ENCODE data around the gene NOL4L.

The NOL4L gene

DNA sequence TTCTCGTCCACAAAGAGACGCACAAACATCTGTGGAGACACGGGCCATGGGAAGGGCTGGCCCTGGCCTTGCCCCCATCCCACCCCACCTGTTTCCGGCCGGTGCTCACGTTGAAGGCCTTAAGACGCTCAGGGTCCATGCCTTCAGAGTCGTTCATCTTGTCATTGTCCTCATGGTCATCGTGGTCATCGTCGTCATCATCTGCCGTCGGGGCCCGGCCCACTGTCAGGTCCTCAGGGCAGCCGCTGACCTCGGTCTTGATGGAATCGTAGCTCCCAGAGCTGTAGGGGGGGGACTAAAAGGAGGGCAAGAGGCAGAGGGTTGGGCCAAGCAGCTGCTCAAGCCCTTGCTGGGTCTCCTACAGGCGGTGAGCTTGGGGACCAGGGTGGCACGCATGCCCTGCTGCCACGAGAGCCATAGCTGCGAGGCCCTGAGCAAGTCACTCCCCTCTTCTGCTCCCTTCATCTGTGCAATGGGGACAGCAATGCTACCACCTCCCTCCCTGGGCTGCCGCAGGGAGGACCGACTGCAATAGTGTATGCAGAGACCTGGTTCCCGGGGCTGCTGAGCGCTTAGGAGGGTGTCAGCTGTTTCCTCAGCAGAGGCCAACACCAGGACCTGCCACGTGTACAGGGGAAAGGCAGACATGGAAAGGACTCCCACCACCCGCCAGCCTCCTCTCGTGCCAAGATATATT, 131.5 kb downstream of the NOL4L start:
- no peak for DNase-seq

DNA sequence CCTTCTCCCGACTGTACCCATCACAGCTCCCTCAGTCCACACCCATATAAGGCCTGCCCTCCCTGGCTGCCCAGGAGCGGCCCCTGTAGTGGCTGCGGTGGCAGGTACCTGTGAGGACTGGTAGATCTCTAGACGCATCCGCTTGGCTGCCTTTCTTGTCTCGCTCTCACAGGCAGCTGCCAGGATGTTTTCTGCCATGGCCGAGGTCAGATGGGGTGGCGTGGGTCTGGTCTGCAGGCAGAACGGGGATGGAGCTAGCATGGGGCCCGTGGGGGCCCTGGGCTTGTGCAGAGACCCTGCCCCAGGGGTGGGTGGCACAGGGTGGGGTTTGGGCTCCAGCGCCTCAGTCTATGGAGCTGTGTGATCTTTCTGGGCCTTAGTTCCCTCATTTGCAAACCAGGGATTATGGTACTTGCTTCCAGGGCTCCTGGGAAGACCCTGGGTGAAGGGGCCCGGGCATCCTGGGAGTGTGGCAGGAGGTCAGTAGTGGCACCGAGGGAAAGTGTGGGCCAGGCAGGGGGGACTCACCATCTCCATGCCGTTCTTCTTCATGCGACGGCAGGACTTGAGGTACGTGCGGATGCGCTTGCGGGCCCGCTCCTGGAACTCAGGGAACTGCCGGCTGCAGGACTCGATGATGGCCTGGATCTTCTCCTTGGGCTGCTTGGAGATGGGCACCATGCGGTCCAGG, 132.2 kb downstream of the NOL4L start:
- DNase-seq = no peak

DNA sequence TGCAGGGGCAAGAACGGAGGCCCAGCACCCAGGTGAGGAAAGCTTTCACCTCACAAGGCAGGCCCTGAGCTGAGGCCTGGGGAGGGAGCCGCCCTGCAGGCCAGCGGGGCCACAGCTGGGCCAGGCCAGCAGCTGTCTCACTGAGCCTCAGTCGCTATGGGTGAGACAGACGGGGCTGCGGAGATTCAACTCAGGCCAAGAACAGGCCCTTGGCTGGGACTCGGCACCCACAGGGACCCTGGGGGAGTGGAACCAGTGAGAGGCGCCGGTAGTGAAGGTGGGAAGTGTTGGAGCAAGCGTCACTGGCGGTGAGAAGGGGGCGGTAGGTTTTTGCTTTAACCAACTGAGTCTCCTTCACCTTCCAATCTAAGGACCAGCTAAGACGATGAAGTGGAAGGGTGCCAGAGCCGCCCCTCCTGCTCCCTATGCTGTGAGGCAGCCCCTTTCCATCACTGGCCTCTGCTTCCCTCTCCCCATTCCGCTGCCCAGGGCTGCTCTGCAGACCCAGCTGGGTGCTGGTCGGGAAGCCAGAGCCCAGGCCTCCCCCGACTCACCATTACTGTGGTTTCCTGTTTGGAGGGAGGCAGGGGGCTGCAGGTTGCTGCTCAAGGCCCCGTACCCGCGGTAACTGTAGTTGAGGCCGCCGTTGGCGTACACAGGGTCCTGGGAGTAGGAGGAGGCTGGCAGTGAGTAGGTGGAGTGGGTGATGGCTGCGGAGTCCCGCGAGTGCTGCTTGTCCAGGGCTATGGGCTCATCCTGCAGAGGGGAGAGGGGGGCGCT, 133.3 kb downstream of the NOL4L start:
- no peak for DNase-seq

DNA sequence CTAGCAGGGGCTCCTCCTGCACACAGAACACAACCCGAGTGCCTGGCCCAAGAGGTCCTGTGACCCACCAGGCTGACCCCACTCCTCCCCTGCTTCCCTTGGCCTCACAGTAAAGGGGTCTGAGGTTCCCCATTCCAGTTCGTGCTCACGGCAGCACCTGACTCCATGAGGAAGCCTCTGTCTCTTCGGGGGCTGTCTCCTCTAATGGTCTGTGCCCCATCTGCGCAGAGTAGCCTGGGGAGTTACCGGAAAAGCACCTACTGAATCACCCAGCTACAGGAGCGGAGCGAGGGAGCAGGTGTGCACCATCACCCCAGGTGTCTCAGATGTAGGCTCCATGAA, 133.8 kb downstream of the NOL4L start:
- no peak for DNase-seq

DNA sequence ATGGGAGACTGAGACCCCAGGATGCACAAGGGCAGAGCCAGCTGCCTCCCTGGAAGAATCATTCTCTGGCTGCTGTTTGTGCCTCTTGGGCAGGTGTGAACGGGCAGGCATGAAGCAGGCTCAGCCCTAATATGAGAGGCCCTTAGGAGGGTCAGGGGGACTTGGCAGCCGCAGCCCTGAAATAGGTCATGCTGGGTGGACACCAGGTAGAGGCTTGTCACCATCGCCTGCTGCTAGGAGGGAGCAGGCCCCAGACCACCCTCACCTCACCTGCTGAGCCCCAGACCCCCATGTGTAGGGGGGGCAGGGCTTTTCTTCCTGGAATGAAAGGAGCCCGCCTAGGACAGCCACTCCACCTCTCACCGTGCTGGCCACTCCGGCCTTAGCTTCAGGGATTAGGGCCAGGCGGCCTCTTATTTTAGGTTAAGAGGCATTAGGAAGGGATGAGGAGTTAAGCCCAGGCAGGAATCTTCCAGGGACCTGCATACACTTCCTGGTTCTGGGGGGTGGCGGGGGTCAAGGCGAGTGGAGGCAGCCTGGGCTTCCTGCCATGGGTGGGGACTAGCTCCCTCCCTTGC, 134.6 kb downstream of the NOL4L start:
- no peak for DNase-seq

DNA sequence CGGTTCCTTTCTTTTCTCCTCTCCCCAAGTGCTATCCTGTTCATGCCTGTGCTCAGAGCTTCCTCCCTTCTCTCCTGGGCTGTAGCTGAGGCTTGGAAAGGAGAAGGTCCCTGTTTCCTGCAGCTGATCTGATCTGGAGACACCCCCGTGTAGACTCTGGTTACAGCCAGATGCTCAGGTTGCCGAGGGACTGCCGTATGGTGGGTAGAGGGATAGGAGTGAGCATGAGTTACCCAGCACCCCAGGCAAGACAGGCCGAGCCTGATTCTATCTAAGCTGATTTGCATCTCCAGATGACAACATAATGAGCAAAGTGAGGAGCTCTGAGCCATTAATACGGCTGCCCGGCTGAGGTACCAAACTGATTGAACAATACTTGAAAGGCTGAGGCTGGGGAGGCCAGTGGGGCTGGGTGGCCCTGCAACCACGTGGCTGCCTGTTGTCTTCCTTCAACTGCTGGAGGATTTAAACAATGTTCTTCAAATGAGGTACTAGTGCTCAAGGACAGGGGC, 135.2 kb downstream of the NOL4L start:
- no peak for DNase-seq

DNA sequence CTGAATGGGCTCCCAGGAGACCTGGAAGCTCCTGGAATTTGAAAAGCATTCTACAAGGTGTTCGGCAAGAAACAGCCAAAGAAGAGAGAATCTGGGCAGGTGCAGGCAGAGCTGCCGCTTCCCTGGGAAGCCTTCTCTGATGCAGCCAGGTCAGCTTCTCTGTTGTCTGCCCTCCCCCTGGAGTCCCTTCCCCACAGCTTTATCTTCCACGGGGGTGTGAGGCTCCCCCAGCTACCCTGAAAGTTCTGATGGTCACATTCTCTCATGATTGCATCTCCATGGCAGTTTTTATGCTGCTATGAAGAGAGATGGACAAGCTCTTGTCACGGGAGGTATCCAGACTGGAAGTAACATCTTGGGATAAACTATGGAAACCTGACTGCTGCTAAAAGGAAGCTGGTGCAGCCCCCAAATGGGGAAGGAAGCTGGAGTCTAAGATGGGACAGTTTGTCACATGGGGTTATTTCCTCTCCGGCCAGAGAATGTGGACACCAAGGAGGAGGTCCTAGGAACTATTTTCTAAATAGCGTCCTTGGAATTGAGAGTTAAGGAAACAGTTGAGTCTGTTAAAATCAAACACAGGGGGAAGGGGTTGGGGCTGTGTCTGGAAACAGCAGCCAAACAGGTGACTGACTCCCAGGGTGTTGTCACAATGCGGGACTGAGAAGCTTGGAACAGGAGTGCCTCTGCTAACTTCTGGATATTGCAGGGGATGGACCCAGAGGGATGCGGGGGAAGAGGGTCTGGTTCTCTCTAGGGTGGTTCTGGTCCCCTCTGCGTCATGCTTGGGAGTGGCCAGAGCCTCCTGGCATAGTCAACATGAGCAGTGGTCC, 135.9 kb downstream of the NOL4L start:
- DNase-seq = no peak

DNA sequence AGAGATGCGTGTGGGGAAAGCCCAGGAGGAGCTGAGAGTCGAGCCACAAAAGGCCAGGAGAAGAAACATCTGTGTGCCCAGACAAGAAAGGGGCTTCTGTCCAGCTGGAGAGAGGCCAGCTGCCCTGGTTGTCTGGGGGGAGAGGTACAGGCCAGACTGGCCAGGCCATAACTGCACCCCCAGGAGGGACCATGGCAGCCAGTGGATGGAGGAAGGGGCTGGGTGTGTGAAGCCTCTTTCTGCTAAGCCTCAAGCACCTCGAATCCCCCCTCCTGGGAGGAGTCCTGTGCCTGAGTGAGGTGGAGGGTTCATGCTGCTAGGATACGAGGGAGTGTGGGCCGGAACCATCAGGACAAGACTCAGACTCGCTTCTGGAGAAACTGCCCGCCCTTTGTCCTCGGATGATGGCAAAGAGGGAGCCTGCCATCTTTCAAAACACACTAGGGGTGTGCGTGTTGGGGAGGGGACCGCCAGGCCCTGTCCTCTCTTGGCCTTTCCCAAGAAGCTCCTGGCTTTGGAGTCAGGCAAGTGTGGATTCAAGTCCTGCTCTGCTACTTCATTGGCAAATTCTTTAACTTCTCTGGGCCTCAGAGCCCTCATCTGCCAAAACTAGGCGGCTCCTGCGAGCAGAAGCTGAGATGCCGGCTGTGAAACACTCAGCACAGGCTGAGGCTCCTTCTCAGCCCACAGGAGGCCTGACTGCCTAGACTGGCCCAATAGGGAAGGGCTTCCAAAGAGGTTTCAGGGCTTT, 136.7 kb downstream of the NOL4L start:
- no peak for DNase-seq

DNA sequence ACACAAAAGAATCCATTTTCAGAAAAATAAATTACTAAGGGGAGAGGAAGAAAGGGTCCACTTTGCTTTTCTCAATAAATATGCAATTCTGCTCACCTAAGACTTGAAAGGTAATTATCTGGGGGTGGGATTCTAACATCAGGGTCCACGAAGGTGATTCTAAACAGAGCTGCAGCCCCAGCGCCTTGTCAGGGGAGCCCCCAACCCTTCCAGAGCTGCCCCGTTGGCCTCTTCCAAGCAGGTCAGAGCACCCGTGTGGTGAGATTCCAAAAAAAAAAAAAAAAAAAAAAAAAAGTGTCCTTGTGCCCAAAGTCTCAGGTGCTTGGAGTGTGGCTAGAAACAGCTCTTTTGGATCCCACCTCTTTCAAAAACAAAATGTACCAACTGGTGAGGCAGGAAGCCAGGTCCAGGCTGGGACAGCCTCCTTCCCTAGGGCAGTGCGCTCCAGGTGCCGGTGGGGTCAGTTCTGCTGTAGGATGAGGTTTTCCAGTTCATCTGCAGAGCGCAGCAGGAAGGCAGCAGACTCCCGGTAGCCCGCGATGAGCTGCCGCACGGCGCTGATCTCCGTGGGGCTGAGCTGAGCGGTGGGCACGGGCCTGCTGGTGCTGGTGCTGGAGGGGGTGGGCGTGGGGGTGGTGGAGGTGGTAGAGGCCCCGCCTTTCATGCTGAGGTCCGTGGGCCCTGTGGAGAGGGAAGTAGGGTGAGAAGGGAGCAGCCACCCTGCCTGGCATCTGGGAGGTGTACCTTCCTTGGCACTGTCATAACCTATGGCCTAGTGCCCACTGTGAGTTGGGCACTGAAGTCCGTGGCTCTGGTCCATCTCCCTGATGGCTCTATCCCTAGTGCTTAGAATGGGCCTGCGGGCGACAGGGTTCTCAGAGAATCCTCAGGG, 137.8 kb downstream of the NOL4L start:
- DNase-seq = no peak

DNA sequence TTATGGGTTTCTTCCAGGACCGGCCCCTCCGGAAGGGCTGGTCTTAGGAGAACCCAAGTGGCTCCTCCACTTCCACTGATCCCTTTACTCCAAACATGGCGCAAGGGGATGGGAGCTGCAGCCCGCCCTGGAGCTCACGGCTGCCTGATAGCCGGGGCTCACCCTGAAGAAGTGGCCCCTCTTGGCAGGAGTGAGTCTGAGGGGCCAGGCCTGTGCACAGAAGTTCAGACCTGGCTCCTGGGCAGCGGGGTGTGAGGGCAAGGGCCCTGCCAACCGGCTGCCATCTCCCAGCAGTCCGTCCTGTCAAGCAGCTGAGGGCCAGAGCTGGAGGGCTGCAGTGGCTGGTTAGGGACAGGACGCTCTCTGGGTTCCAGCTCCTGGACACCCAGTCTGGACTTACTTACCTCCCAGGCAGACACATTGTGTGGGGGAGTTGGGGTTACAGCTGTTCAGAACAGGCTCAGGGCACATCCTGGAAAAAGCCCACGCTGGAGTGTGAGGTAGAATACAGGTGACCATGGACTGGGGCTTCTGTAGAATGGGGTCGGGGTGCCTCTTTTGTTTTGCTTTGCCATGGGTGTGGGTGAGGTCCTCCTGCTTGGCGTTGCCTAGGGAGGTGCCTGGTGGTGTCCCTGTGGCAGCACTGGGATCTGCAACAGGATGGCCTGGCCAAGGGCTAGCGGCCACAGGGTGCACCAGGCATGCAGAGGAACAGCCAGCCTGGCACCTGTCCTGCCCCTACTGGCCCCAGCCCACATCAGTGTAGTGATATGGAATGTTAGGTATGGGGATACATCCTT, 138.6 kb downstream of the NOL4L start:
- no peak for DNase-seq

DNA sequence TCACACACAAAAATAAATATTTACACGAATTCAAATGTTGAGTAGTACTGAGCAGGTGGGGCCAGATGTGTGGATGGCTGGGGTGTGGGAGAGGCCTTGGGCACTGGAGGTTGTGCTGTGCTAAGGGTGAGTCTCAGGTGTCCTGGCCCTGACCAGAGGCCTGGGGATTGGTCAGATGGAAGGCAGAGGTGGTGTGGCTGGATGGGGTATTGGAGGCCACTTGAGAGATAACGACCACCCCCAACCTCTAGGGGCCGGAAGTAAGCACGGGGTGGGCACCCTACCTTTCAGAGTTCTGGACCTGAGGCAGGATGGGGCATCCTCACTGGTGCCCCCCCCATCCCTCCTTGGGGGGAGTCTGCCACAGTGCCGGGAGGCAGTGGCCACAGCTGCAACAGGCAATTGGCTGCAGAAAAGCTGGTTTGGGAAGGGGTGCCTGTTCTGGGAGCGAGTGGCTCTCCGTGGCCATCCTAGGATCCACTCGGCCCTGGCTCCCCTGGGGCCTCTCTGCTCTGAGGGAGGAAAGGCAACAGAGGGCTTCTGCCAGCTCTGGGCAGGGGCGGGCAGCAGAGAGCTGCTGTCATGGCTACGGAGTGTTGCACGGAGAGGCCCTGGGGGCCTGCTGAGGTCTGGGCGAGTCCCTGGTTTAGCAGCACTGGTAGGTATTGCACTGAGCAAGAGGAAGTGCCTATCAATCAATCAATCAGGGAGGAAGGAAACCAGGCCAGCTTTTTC, 139.4 kb downstream of the NOL4L start:
- DNase-seq = no peak

DNA sequence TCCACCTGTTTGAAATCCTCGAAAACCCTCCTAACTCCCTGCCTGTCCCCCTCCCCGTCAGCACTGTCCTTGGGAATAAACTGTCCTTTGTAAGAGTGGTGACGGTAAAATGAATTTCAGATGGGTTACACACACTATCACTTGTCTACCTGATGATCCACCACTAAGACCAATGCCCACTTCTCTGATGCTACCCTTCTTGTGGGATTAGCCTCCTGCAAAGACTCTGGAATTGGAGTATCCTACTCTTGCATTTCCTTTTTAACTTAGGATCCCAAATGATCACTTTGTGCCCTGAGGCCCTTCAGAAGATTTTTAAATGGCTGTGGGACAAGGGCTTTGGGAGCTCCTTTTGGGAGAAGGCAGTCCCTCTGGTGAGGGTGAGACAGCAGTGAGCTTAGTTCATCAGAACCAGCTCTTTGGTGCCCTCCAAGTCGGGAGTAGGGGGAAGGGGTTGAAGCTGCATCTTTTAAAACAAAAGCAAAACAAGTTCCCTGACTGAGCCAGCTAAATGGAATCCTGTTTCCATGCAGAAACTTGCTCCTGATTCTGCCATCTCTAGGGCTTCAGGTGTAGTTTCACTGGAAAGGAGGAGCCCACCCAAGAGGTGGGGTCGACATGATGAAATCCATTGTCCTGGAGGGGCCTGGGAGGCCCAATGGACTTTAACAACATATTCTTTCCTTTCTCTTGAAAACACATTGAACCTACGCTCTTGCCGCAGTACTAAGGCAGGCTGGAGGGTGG, 140.5 kb downstream of the NOL4L start:
- no peak for DNase-seq

DNA sequence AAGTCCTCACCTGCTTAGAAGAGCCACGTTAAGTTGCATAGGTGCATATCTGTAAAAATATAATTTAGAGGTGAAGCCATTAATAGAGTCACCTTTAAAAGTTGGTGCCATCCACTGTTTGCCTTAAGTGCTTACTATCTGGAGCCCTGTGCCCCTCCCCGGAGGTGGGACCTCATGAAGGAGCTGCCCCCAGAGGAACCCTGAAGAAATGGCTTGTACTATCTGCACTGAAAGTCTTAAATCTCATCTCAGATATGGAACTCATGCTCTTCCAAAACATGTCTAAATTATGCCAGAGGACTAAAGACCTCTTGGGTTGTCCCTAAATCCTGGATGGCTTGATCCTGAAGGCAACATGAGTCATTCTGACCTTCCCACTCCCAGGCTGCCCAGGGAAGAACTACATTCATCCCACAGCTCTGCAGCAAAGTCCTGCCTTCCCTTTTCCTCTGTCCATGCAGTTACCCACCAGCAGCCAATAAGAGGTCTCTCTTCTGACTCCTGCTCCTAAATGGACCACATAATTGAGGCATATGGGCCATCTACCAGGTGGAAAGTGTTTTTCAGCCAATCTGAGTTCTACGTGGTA, 141.7 kb downstream of the NOL4L start:
- DNase-seq = no peak

DNA sequence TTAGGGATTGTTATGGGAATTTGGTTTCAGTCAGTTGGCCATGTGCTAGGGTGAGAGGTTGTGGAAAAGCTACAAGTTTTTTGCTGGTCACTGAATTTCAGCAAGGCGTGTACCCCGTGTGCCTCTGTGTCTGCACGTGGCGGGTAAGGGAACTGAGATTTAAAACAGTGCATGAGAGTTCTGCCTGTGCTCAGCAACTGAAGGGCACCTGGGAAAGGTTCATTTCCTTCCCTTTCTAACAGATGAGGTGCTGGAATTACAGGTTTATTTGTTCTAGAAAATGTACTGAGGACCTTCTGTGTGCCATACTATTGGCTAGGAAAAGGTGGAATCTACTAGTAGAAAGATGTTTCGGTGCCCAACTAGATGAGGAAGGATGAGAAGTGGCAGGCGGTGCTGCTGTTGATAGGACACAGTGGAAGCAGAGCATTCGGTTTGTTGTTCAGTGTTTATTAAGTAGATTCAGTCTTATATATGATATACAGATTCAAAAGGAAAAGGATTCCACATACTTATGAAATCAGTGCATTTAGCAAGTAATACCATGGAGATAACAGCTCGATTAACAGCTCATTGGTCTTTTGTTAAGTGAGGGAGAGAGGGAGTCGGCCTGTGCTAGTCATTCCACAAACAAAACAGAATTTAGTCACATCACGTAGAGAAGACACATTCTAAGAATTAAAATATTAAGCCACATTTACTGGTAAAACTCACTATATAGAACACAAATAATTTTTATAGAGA, 142.3 kb downstream of the NOL4L start:
- no peak for DNase-seq

DNA sequence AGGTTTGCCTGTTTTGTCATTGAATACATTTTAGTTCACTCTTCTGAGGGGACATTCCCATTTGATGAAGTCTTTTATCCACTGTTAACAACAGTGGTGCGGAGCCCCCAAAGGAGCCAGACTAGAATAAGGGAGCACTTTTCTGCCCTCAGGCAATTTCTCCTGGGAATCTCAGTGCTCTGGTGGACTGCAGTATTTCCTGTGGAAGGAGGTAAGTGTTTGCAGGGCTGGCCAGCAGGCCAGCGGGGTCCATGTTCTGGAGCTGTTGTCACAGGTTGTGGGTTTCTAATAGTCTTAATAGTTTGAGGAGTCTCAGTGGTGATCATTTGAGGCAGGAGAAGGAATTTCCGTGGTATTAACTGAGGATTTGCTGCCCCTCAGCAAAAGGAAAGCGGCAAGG, 143.5 kb downstream of the NOL4L start:
- no peak for DNase-seq

DNA sequence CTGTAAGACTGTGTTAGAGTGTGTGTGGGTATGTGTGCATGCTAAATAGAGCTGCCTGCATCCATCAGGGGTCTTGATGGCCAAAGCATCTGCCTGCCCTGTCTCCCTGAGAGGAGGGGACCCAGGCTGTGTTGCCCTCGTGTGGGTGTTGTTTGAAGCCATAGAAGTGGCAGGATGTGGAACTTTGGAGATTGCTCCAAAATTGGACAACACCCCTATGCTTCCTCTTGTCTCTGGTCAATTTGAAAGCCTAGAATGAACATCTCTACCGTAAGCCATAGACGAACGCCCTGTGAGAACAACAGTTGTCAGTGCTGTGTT, 144.4 kb downstream of the NOL4L start:
- DNase-seq = no peak

DNA sequence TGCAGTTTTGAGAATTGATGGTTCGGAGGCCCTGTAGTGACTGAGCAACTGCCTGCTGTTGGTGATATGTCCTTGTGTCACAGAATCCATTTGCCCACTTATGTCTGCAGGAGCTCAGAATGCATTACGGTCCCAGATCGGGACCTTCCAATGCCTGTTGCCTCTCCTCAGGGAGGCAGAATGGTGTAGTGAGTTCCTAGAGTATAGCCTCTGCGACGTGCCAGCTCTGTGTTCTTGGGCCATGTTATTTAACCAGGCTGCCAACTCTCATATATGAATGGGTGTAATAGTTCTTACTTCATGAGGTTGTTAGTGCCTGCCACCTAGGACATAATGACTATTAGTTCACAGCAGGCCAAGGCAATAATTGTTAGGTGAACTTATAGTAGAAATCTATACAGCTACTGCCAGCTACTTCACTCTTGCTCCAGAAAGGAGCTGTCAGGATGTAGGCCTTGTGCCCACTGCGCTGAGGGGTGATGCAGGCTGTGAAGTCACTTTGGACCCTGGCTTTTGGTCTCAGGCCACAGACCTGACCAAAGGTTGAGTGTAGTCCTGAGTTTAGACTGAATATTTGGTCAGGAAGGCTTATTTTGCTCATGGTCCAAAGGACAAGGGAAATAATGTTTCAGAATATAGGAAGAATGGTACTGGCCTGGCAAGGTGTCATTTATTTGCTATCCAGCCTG, 144.9 kb downstream of the NOL4L start:
- DNase-seq = no peak

Measured in 8988T (cell line).